Smooth muscle cell of the brain vasculature (primary cell): ENCODE measurements around the gene GNAO1.

ENCODE experiments used
- DNase-seq: peaks from one replicate; pipeline ENCODE4 v3.0.0-alpha.2; 2012; ENCODE audit warnings: low read depth, low spot score

The GNAO1 gene

GRCh38 chr16:56311208-56312027 is 120.1 kb downstream of the GNAO1 start:
- no peak for DNase-seq

- no peak for DNase-seq
These were observed 120.7 kb downstream of the GNAO1 start for GRCh38 chr16:56312028-56312300.

GRCh38 chr16:56312556-56312955 is 121.3 kb downstream of the GNAO1 start:
- DNase-seq: no peak

GRCh38 chr16:56314244-56314850 is 123.1 kb downstream of the GNAO1 start:
- no peak for DNase-seq

GRCh38 chr16:56315955-56316354 is 124.7 kb downstream of the GNAO1 start:
- no peak for DNase-seq

GRCh38 chr16:56316545-56316944 is 125.3 kb downstream of the GNAO1 start:
- DNase-seq: no peak

- DNase-seq: peak; percentile 39
These were observed 126.9 kb downstream of the GNAO1 start for GRCh38 chr16:56317998-56318826.

- DNase-seq: no peak
These were observed 127.5 kb downstream of the GNAO1 start for GRCh38 chr16:56318827-56319140.

GRCh38 chr16:56319376-56319775 is 128.1 kb downstream of the GNAO1 start:
- no peak for DNase-seq

- no peak for DNase-seq
These were observed 128.8 kb downstream of the GNAO1 start for GRCh38 chr16:56320056-56320455.

GRCh38 chr16:56320811-56321558 is 129.7 kb downstream of the GNAO1 start:
- no peak for DNase-seq

GRCh38 chr16:56321571-56321970 is 130.3 kb downstream of the GNAO1 start:
- no peak for DNase-seq

- DNase-seq: no peak
These were observed 133.1 kb downstream of the GNAO1 start for GRCh38 chr16:56324406-56324805.

- DNase-seq: no peak
These were observed 134.7 kb downstream of the GNAO1 start for GRCh38 chr16:56325956-56326355.

GRCh38 chr16:56327071-56327928 is 136.0 kb downstream of the GNAO1 start:
- no peak for DNase-seq

- DNase-seq: no peak
These were observed 136.6 kb downstream of the GNAO1 start for GRCh38 chr16:56327929-56328258.

GRCh38 chr16:56328276-56329022 is 137.2 kb downstream of the GNAO1 start:
- DNase-seq: no peak

- DNase-seq: no peak
These were observed 138.6 kb downstream of the GNAO1 start for GRCh38 chr16:56329887-56330286.

GRCh38 chr16:56330476-56330875 is 139.2 kb downstream of the GNAO1 start:
- DNase-seq: no peak

GRCh38 chr16:56331399-56331798 is 140.1 kb downstream of the GNAO1 start:
- no peak for DNase-seq

- DNase-seq: no peak
These were observed 140.6 kb downstream of the GNAO1 start for GRCh38 chr16:56331915-56332314.
